ENCODE results near the gene KNG1.

KNG1 gene

GRCh38 chr3:186713499-186713898, 3.7 kb upstream of the KNG1 start:
- H3K79me2 ChIP-seq (ENCODE audit: insufficient read depth, low read length) = no peaks in the 10 kb centered on the region
- H3K9me2 ChIP-seq (replicated peaks; ENCODE audit: insufficient read depth, low read length) = no peaks in the 10 kb centered on the region
- no peak overlapping the region for H3K27ac ChIP-seq (ENCODE audit: low read depth, low read length)
- no peak overlapping the region for H3K4me3 ChIP-seq (ENCODE audit: insufficient read depth, low read length, poor library complexity, severe bottlenecking)
- no peak overlapping the region for H3K4me2 ChIP-seq (ENCODE audit: low read depth, low read length, poor library complexity, severe bottlenecking)
- TF ChIP-seq EZH2phosphoT487 (conservative IDR thresholded peaks at IDR 0.05; ENCODE audit: low read length) = no peak
- no peaks in the 10 kb centered on the region for H3K9me3 ChIP-seq (ENCODE audit: insufficient read depth, low read length)
- H3K27me3 ChIP-seq (ENCODE audit: low read length) = no peaks in the 10 kb centered on the region
- no peak overlapping the region for H2AFZ ChIP-seq (ENCODE audit: low read depth, low read length, severe bottlenecking)
- no peaks in the 10 kb centered on the region for H4K20me1 ChIP-seq (ENCODE audit: low read depth, low read length)
- no peaks in the 10 kb centered on the region for H3K36me3 ChIP-seq (ENCODE audit: low read length)
- H3K9ac ChIP-seq (ENCODE audit: low read length) = no peak overlapping the region
- H3F3A ChIP-seq (ENCODE audit: insufficient read depth) = no peaks in the 10 kb centered on the region

GRCh38 chr3:186719945-186720739, 3.0 kb downstream of the KNG1 start:
- H4K20me1 ChIP-seq (ENCODE audit: low read depth, low read length) = no peaks in the 10 kb centered on the region
- no peak overlapping the region for H3K4me3 ChIP-seq (ENCODE audit: insufficient read depth, low read length, poor library complexity, severe bottlenecking)
- no peak overlapping the region for H3K27ac ChIP-seq (ENCODE audit: low read depth, low read length)
- H3K4me2 ChIP-seq (ENCODE audit: low read depth, low read length, poor library complexity, severe bottlenecking) = no peak overlapping the region
- H3K9me3 ChIP-seq (ENCODE audit: insufficient read depth, low read length) = no peaks in the 10 kb centered on the region
- H3K9me2 ChIP-seq (replicated peaks; ENCODE audit: insufficient read depth, low read length) = no peaks in the 10 kb centered on the region
- no peaks in the 10 kb centered on the region for H3K36me3 ChIP-seq (ENCODE audit: low read length)
- H3F3A ChIP-seq (ENCODE audit: insufficient read depth) = no peaks in the 10 kb centered on the region
- H3K9ac ChIP-seq (ENCODE audit: low read length) = no peak overlapping the region
- H3K79me2 ChIP-seq (ENCODE audit: insufficient read depth, low read length) = no peaks in the 10 kb centered on the region
- H2AFZ ChIP-seq (ENCODE audit: low read depth, low read length, severe bottlenecking) = no peak overlapping the region
- TF ChIP-seq EZH2phosphoT487 (conservative IDR thresholded peaks at IDR 0.05; ENCODE audit: low read length) = no peak
- no peak for TF ChIP-seq CTCF (IDR thresholded peaks at IDR 0.05; ENCODE audit: insufficient read depth, low read length, poor library complexity, severe bottlenecking)
- no peaks in the 10 kb centered on the region for H3K27me3 ChIP-seq (ENCODE audit: low read length)

DNA sequence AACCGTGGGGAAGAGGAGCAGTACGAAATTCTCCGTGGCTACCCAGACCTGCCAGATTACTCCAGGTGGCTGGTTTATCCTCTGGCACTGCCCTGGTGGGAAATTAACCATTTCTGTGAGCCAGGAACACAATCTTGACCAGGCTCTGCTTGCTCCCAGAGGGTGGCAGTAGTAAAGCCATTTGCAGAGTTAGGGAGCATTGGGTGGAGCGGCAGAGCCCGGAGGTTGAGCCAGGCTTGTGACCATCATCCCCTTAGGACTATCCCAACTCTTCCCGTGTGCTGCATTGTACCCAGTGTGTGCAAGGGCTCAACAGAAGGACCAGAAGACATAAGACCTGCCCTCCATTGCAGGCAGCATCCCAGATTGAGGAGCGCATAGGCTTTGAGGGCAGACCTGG, 5.3 kb downstream of the KNG1 start:
- Histone ChIP-seq H2AFZ (ENCODE audit: low read depth, low read length, severe bottlenecking) (no peak overlapping the region), H3K4me2 (ENCODE audit: low read depth, low read length, poor library complexity, severe bottlenecking) (no peak overlapping the region)

More for the DNA sequence above, 5.3 kb downstream of the KNG1 start:
- Histone ChIP-seq H4K20me1 (ENCODE audit: low read depth, low read length) (no peaks in the 10 kb centered on the region), H3K9me2 (replicated peaks; ENCODE audit: insufficient read depth, low read length) (no peaks in the 10 kb centered on the region), H3K79me2 (ENCODE audit: insufficient read depth, low read length) (no peaks in the 10 kb centered on the region), H3K27me3 (ENCODE audit: low read length) (no peaks in the 10 kb centered on the region), H3K36me3 (ENCODE audit: low read length) (no peaks in the 10 kb centered on the region), H3K4me3 (ENCODE audit: insufficient read depth, low read length, poor library complexity, severe bottlenecking) (no peak overlapping the region), H3K9me3 (ENCODE audit: insufficient read depth, low read length) (no peaks in the 10 kb centered on the region), H3K9ac (ENCODE audit: low read length) (no peak overlapping the region), H3F3A (ENCODE audit: insufficient read depth) (no peaks in the 10 kb centered on the region), H3K27ac (ENCODE audit: low read depth, low read length) (no peak overlapping the region)
- no peak for TF ChIP-seq CTCF (IDR thresholded peaks at IDR 0.05; ENCODE audit: insufficient read depth, low read length, poor library complexity, severe bottlenecking)
- no peak for TF ChIP-seq EZH2phosphoT487 (conservative IDR thresholded peaks at IDR 0.05; ENCODE audit: low read length)
